ENCODE results near the gene SF3A2. TPM values are rescaled to one million over a fixed set of nuclear protein-coding genes. Genes with fewer than 3 reads are reported as not detected.

The SF3A2 gene
- total and polyA plus RNA-seq, 7 donors, result 16.9 to 61.3 (median 26.4) TPM

- WGBS, 2 donors, result 71 to 76% methylated on average over 41 of the region's 41 CpGs
- no peaks in the 10 kb centered on the region for H3K27me3 ChIP-seq
- intact Hi-C loops (cut with DNase I), result no loop called here
- no peak for DNase-seq
- peaks cover 24 to 32% (median 30%) of the 10 kb centered on the region in 4 donors for H3K36me3 ChIP-seq
- H3K4me1 ChIP-seq, result peaks cover 0 to 72% (median 61%) of the 10 kb centered on the region in 4 donors
- H3K9me3 ChIP-seq, result no peaks in the 10 kb centered on the region
- H3K4me3 ChIP-seq, result peak overlapping the region in 1 of 4 donors; percentile 46
- peak overlapping the region in 3 of 4 donors; percentile 53 to 65 (median 57) for H3K27ac ChIP-seq
- TF ChIP-seq POLR2AphosphoS5 (IDR thresholded peaks at IDR 0.05) (no peak), POLR2A (IDR thresholded peaks at IDR 0.05) (no peak), CTCF (IDR thresholded peaks at IDR 0.05) (no peak), EP300 (IDR thresholded peaks at IDR 0.05) (no peak)
These were observed 4.5 kb downstream of the SF3A2 start for GRCh38 chr19:2240881-2241760.

GRCh38 chr19:2242092-2242537 lies 5.5 kb downstream of the SF3A2 start:
- Histone ChIP-seq H3K9me3 (no peaks in the 10 kb centered on the region), H3K27me3 (no peaks in the 10 kb centered on the region), H3K4me1 (peaks cover 0 to 75% (median 60%) of the 10 kb centered on the region in 4 donors), H3K4me3 (no peak overlapping the region), H3K27ac (no peak overlapping the region), H3K36me3 (peaks cover 34 to 42% (median 40%) of the 10 kb centered on the region in 4 donors)
- TF ChIP-seq CTCF (IDR thresholded peaks at IDR 0.05) (no peak), EP300 (IDR thresholded peaks at IDR 0.05) (no peak), POLR2AphosphoS5 (IDR thresholded peaks at IDR 0.05) (no peak), POLR2A (IDR thresholded peaks at IDR 0.05) (no peak)
- WGBS, 2 donors, result 44 to 78% methylated on average over 12 of the region's 12 CpGs
- DNase-seq, result no peak
- intact Hi-C loops (cut with DNase I), result no loop called here

GRCh38 chr19:2242816-2243215 lies 6.2 kb downstream of the SF3A2 start:
- no peaks in the 10 kb centered on the region for H3K27me3 ChIP-seq
- peaks cover 0 to 69% (median 53%) of the 10 kb centered on the region in 4 donors for H3K4me1 ChIP-seq
- 86 to 93% methylated on average over 8 of the region's 8 CpGs for WGBS, 2 donors
- no peak overlapping the region for H3K27ac ChIP-seq
- no peak for DNase-seq
- H3K4me3 ChIP-seq, result no peak overlapping the region
- H3K9me3 ChIP-seq, result no peaks in the 10 kb centered on the region
- TF ChIP-seq EP300 (IDR thresholded peaks at IDR 0.05), result no peak
- no peak for TF ChIP-seq POLR2AphosphoS5 (IDR thresholded peaks at IDR 0.05)
- TF ChIP-seq POLR2A (IDR thresholded peaks at IDR 0.05), result no peak
- no peak for TF ChIP-seq CTCF (IDR thresholded peaks at IDR 0.05)
- intact Hi-C loops (cut with DNase I), result no loop called here
- peaks cover 38 to 49% (median 47%) of the 10 kb centered on the region in 4 donors for H3K36me3 ChIP-seq

GRCh38 chr19:2243274-2244124 lies 6.9 kb downstream of the SF3A2 start:
- Histone ChIP-seq H3K9me3 (no peaks in the 10 kb centered on the region), H3K27ac (no peak overlapping the region), H3K27me3 (no peaks in the 10 kb centered on the region), H3K4me3 (no peak overlapping the region), H3K36me3 (peaks cover 38 to 55% (median 53%) of the 10 kb centered on the region in 4 donors), H3K4me1 (peaks cover 0 to 62% (median 46%) of the 10 kb centered on the region in 4 donors)
- intact Hi-C loops (cut with DNase I), result no loop called here
- TF ChIP-seq POLR2A (IDR thresholded peaks at IDR 0.05) (no peak), POLR2AphosphoS5 (IDR thresholded peaks at IDR 0.05) (no peak), EP300 (IDR thresholded peaks at IDR 0.05) (no peak), CTCF (IDR thresholded peaks at IDR 0.05) (no peak)
- WGBS, 2 donors, result 48 to 81% methylated on average over 32 of the region's 32 CpGs
- no peak for DNase-seq

Measured in sigmoid colon (tissue), 7 donors.